HG02623 (cell line): ENCODE results near the gene GPS1.

Experiments
- ATAC-seq: cut with Tn5 transposase; IDR thresholded peaks from one replicate; pipeline ENCODE4 v1.9.1; 2021; ENCODE audit warnings: moderate library complexity; ENCODE audit not compliant: unreplicated experiment

Gene GPS1

GRCh38 chr17:82076018-82076784 is 24.5 kb downstream of the GPS1 start:
- ATAC-seq: no peak

GRCh38 chr17:82076785-82077591 is 25.3 kb downstream of the GPS1 start:
- no peak for ATAC-seq

- no peak for ATAC-seq
Measured at GRCh38 chr17:82077617-82078358, 26.1 kb downstream of the GPS1 start.

GRCh38 chr17:82078433-82078832 is 26.7 kb downstream of the GPS1 start:
- ATAC-seq: no peak

- no peak for ATAC-seq
Measured at GRCh38 chr17:82079001-82079677, 27.4 kb downstream of the GPS1 start.

GRCh38 chr17:82080048-82080788 is 28.5 kb downstream of the GPS1 start:
- ATAC-seq: no peak

GRCh38 chr17:82080789-82081464 is 29.2 kb downstream of the GPS1 start:
- no peak for ATAC-seq

- ATAC-seq: no peak
Measured at GRCh38 chr17:82081546-82081945, 29.8 kb downstream of the GPS1 start.

GRCh38 chr17:82081966-82082365 is 30.3 kb downstream of the GPS1 start:
- no peak for ATAC-seq

GRCh38 chr17:82082456-82082855 is 30.8 kb downstream of the GPS1 start:
- no peak for ATAC-seq

GRCh38 chr17:82083009-82083408 is 31.3 kb downstream of the GPS1 start:
- no peak for ATAC-seq

- no peak for ATAC-seq
Measured at GRCh38 chr17:82083533-82084359, 32.0 kb downstream of the GPS1 start.

- ATAC-seq: no peak
Measured at GRCh38 chr17:82084373-82085030, 32.8 kb downstream of the GPS1 start.

- ATAC-seq: no peak
Measured at GRCh38 chr17:82085031-82085861, 33.5 kb downstream of the GPS1 start.

GRCh38 chr17:82085931-82086764 is 34.5 kb downstream of the GPS1 start:
- no peak for ATAC-seq
